ENCODE measurements around the gene SOX30.

DNA sequence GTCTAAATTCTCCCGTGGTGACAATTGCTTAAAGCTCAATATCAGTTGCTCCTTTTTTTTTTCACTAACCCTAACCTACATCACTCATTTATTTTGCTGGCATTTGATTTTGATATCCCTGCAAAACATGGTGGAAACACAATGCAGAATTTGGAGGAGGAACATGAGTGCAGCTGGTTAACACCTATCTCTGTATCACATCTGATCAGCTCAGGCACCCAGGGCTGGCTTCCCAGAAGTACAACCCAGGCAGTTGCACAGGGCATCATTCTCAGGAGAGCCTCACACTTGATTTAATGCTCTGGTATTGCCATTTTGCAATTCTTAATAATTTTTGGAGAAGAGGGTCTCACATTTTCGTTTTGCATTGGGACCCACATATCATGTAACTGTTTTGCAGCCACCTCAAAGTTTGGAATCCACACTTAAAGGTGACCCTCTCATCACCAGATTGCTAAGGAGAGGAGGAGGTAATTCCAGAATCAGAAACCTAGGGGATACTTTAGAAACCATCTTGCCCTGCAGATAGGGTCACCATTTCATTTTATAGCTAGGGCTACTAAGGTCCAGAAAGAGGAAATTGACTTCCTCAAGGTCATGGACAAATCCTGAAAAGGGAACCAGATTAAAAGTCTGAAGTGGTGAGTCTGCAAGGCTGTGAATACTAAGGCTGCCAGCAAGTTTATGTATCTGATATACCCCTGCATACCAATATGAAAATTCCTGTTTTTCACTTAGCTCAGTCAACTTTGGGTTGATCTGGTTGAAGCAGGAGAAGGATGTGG is 57.4 kb downstream of the SOX30 start:
- TF ChIP-seq, protein P1, sequence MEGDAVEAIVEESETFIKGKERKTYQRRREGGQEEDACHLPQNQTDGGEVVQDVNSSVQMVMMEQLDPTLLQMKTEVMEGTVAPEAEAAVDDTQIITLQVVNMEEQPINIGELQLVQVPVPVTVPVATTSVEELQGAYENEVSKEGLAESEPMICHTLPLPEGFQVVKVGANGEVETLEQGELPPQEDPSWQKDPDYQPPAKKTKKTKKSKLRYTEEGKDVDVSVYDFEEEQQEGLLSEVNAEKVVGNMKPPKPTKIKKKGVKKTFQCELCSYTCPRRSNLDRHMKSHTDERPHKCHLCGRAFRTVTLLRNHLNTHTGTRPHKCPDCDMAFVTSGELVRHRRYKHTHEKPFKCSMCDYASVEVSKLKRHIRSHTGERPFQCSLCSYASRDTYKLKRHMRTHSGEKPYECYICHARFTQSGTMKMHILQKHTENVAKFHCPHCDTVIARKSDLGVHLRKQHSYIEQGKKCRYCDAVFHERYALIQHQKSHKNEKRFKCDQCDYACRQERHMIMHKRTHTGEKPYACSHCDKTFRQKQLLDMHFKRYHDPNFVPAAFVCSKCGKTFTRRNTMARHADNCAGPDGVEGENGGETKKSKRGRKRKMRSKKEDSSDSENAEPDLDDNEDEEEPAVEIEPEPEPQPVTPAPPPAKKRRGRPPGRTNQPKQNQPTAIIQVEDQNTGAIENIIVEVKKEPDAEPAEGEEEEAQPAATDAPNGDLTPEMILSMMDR (IDR thresholded peaks at IDR 0.05): no peak
- TF ChIP-seq EZH2 (IDR thresholded peaks at IDR 0.05): no peak
- TF ChIP-seq EZH2phosphoT487 (IDR thresholded peaks at IDR 0.05): no peak
